HG02852 (cell line): ENCODE measurements around the gene SORT1.
"Not testable (repeated sequence)": the region's sequence is repeated elsewhere in the genome, so short reads cannot be mapped to it uniquely, and the experiment has no call there.

Experiments
- ATAC-seq: cut with Tn5 transposase; IDR thresholded peaks from one replicate; pipeline ENCODE4 v1.9.1; 2021; ENCODE audit warnings: mild to moderate bottlenecking, moderate library complexity; ENCODE audit not compliant: unreplicated experiment

Gene SORT1

GRCh38 chr1:109300650-109301151 is 97.0 kb downstream of the SORT1 start:
- no peak for ATAC-seq

- no peak for ATAC-seq
These were observed 98.0 kb downstream of the SORT1 start for GRCh38 chr1:109299558-109300343.

- no peak for ATAC-seq
These were observed 98.8 kb downstream of the SORT1 start for GRCh38 chr1:109298666-109299557.

- no peak for ATAC-seq
These were observed 100.9 kb downstream of the SORT1 start for GRCh38 chr1:109296782-109297181.

- no peak for ATAC-seq
These were observed 101.9 kb downstream of the SORT1 start for GRCh38 chr1:109295712-109296415.

- no peak for ATAC-seq
These were observed 103.2 kb downstream of the SORT1 start for GRCh38 chr1:109294481-109294880.

- ATAC-seq = no peak
These were observed 104.7 kb downstream of the SORT1 start for GRCh38 chr1:109293026-109293425.

GRCh38 chr1:109292364-109292763 is 105.4 kb downstream of the SORT1 start:
- no peak for ATAC-seq

- no peak for ATAC-seq
These were observed 106.7 kb downstream of the SORT1 start for GRCh38 chr1:109290998-109291397.

GRCh38 chr1:109290137-109290536 is 107.6 kb downstream of the SORT1 start:
- no peak for ATAC-seq

- ATAC-seq = not testable (repeated sequence)
These were observed 111.0 kb downstream of the SORT1 start for GRCh38 chr1:109286762-109287161.

- peak; percentile 25 for ATAC-seq
These were observed 113.7 kb downstream of the SORT1 start for GRCh38 chr1:109283748-109284600.

- peak; percentile 98 for ATAC-seq
These were observed 114.6 kb downstream of the SORT1 start, which contains the start of gene PSRC1 for GRCh38 chr1:109282952-109283747. Gene PSRC1, minus strand, starts transcription at chr1:109283145.

GRCh38 chr1:109282497-109282951 is 115.2 kb downstream of the SORT1 start:
- no peak for ATAC-seq

GRCh38 chr1:109281680-109282496 is 115.8 kb downstream of the SORT1 start:
- ATAC-seq = no peak

- no peak for ATAC-seq
These were observed 116.9 kb downstream of the SORT1 start for GRCh38 chr1:109280862-109281261.

GRCh38 chr1:109279615-109280278 is 118.0 kb downstream of the SORT1 start:
- ATAC-seq = no peak
